GM18502 (cell line): ENCODE results near the gene UBE2D2.

Source experiments
- ATAC-seq: cut with Tn5 transposase; IDR thresholded peaks from one replicate; pipeline ENCODE4 v1.9.1; 2021; ENCODE audit warnings: mild to moderate bottlenecking; ENCODE audit not compliant: unreplicated experiment, poor library complexity

Gene UBE2D2

GRCh38 chr5:139657363-139658321 is 96.5 kb downstream of the UBE2D2 start:
- ATAC-seq: no peak

- ATAC-seq: no peak
Observed at GRCh38 chr5:139658501-139658927, 97.4 kb downstream of the UBE2D2 start.

GRCh38 chr5:139658928-139659667 is 98.0 kb downstream of the UBE2D2 start:
- peak; percentile 30 for ATAC-seq

DNA sequence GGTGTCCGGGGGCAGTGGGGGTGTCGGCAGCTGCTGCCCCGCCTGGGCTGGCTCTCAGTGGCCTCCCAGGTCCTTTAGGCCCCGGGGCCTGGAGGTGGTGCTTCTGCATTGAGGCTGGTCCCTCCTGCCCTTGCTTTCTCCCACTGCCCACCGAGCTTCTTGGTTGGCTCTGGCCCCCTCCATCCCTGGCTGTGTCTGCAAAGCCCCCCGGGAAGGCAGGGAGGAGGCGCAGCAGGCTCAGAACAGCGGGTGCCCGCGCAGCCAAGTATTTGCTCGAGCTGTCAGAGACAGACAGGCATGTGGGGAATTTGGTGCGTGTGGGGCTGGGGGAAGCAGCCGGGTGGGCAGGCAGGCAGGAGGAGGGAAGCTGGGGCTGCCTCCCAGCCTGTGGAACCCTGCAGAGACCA is 98.6 kb downstream of the UBE2D2 start:
- no peak for ATAC-seq

DNA sequence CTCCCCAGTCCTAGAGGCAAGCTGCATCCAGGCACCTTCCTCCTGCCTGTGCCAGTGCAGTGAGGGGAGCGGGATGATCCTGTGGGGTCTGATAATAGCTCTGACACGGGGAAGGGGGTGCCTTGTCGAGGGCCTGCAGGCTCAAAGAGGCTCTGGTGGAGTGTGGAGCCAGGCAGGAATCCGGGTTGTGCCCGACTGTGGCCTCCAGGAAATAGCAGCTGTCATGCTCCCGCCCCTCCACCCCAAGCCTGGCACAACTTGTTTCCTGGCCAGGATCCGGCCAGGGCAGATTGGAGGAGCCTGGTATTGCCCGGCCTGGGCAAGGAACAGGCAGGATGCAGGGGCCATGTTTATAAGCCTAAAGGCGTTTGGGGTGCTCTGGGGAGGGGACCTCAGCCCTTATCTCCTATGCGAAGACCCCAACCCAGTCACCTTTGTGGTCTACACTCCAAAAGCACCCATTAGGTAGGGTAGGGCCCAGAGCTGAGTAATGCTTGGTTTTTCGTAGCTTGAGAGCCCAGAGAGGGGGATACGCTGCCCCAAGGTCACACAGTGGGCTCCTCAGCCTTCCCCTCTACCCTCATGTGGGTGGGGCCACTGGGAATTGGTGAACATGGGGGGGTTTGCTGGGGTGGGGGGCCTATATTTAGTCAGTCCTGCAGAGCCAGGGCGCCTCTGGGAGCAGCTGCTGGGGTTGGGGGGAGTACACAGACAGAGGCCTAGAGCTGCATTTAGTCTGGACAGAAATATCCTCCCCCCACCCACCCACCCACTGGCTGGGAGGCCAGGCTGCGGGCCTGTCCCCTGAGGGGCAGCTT is 99.2 kb downstream of the UBE2D2 start:
- ATAC-seq: no peak

DNA sequence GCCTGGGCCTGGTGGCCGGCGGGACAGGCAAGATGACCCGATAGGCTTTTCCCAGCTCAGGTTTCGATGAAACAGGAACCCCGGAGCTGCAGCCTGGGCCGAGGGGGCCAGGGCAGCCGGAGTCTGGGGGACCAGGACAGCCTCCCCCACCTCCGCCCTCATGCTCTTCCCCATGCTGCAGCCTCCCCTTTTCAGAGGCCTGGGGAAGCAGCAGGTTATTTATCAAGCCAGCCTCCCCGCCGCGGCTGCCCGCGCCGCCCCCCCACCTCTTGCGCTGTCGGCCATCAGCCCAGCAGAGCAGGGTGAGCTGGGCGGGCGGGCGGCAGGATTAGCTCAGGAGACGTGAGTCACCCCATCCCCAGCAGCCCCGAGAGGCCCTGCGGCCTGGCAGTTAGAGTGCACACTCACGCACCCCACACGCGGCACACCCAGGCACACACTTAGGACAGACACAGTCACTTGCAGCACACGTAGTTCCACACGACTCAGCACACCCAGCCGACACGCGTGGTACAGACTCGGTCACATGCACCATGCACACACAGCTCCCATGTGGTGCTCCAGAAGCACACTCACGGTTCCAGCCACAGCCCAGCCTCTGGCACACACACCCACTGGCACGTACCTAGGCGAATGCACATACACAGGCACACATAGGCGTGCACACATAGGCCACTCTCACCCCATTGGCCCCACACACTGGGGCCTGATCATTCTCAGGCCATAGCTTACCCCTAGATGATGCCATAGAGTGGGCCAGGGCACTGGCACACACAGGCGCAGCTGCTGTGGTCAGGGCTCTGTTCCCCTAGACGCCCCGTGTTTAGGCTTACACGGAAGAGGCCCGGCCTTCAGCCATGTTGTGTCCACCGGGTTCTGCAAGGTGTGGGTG is 100.0 kb downstream of the UBE2D2 start:
- ATAC-seq: peak; percentile 30

- no peak for ATAC-seq
Observed at GRCh38 chr5:139662617-139663016, 101.5 kb downstream of the UBE2D2 start.

- ATAC-seq: no peak
Observed at GRCh38 chr5:139663207-139664085, 102.3 kb downstream of the UBE2D2 start.

DNA sequence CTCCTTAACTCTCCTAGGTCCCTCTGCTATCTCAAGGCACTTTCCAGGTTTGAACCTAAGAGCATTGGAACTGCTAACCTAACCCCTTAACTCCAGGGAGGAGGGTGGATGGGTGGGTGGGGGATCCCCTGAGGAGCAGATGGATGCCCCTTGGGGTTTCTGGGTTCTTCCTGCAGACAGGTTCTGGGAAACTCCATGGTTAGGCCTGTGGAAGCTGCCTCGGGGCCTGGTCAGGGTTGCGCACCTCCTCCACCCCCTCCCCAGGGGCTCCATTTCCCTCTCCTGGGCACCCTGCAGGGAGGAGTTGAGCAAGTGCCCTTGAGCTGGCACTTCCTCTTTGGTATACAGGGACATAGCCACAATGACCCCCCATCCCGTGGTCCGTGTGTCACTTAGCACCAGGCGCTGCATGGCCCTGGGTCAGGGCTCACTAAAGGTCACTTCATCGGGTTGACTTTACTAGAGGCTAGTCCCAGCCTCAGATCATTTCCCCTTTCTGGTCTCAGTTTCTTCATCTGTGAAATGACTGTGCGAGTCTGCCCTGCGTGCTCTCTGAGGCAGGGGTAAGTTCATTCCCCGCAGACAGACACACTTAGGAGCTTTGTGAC is 103.1 kb downstream of the UBE2D2 start:
- peak; percentile 45 for ATAC-seq

DNA sequence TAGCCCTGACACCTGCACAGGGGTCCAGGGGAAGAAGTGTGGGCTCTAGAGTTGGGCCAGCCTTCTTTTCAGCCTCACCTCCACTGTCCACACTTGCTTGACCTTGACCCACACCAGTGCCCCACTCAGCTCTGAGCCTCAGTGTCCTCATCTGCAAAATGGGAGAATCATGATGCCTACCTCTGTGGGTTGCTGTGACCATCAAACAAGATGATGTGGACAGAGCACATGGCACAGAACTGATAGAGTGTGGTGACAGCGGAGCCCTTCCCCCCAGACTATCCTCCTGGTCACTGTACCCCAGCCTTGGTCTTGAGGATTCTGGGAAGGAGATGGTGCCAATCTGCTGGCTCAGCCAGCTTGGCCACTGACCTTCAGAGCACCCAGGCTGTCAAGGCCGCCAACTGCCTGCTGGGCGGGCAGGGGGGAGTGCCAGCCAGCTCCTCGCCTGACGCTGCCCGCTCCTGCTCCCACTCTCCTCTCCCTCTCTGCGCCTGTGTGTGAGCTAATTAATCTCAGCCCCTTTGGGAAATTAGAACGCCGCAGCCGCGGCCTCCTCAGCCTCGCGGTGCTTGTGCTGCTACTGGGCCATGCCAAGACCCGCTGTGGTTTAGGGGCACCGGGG is 103.7 kb downstream of the UBE2D2 start:
- no peak for ATAC-seq

GRCh38 chr5:139665626-139666025 is 104.5 kb downstream of the UBE2D2 start:
- ATAC-seq: no peak

- no peak for ATAC-seq
Observed at GRCh38 chr5:139666551-139666950, 105.4 kb downstream of the UBE2D2 start.

DNA sequence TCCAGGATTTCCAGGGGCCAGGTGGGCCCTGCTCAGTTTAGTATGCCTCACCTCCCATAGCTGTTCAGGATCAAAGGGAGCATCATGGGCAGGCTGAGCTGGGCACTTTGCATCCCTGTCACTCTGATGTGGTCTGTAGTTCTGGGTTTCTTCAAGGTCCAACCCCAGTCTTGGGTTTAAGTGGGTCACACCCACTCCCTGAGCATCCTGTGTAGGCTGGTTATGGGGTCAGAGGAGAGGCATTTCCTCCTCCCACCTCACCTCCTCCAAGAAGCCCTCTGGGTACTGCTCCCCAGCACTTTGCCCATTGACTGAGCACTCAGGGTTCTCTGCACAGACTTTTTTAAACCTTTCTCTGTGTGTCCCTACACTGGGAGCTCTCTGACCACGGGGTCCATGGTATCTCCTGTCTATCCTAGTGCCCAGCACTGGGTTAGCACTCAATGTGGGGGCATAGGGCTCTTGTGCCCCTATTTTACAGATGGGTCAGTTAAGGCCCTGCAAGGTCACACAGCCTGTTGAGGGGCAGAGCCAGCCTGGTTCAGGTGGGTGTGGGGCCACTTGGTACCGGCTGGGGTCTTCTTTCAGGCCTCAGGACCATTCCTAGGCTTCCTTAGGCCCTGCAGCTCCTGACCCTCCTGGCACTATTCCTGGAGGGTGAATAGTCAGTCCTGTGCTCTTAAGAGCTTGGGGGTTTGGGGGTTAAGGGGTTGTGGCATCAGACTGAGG is 106.0 kb downstream of the UBE2D2 start:
- no peak for ATAC-seq

DNA sequence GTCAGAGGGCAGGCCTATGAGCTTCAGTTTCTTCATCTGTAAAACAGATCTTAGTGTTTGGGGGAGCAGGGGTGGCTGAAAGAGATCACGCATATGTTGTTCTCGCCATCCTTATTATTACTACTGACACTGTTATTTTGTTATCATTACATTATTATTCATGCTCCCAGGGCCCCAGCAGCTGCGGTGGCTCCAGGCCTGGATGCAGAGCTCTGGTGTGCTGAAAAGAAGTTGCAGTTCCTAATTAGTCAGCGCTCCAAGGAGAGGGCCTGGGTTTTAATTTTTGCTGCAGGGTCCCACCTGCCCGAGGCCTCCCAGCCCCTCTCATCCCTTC is 106.6 kb downstream of the UBE2D2 start:
- ATAC-seq: no peak

DNA sequence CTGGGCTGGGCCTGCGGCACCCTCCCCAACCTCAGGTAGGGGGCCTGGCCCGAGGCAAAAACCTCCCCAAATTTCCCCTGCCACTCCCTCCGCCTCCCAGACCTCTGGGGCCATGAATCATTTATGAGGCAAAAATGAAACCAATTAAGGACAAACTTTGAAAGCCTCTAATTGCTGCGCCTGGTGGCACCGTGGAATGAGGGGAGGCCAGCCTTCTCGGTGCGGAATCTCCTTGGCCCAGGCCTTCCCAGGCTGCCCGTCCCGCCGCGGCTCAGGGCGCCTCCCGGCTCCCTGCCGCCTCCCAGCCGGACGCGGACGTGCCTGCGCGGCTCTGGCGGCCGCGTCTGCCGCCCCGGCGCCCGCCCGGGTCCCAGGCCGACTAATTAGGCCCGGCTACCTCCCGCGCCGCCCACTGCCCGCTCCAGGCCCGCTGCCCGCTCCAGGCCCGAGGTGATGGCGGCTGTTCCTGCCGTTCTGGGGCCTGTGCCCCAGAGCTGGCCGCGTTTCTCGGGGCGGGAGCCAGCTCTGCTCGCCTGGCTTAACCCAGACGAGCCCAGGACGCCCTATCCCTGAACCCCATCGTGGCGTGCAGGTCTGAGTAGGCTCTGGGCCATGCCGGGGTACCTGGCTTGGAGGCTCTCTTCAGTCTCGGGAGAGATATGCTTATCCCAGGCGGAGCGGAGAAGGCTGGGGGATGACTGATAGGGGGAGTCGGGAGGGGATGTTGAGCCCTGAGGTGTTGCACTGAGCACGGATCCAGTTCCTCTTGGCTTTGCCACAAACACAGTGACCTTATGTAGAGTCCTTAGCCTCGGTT is 107.1 kb downstream of the UBE2D2 start:
- ATAC-seq: no peak

DNA sequence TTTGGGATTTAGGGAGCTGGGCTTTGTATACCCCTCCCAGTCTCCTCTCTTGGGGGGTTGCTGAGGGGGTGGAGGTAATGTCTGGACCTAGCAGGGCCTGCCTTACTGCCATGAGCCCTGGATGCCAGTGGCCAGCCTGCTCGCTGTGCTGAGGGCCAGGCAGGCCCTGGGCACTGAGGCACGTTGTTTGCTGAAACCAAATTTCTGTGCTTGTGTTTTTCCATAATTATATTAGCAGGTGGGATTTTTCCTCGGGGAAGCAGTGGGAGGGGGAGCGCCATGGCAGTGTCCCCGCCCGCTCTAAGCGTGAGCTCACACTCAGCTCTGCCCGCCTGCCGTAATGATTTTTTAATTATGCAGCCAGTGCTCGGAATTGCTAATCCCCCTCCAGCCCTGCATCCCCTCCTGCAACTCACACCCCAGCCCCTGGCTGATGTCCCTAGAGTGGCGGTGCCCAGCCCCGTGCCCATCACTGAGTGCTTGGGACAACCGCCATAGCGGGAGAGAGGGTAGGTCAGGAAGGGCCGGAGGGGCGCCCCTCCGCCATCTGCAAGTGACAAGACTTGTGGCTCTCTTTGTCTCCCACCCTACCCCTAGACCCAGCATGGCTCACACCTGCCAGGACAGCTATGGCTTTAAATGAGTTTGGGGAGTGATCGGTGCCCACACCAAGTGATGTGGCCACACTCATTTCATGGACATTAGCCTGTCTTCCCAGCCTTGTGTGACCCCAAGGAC is 108.0 kb downstream of the UBE2D2 start:
- no peak for ATAC-seq
